Caco-2 (cell line): Measurements from ENCODE around the gene VCAN. TPM values are rescaled to one million over a fixed set of nuclear protein-coding genes. Genes with fewer than 3 reads are reported as not detected.

Experiments used
- BruUV-seq: library from RNA; stranded (reverse); fragments of 400-500 nt; replicated peaks from 2 replicates; lab custom pipeline; 2021; lab: Mats Ljungman, UMichigan
- CTCF ChIA-PET: fragments of 300-600 bp; sonication (Branson Sonifier 250); formaldehyde crosslinking; loops from one replicate; lab custom pipeline; 2022; ENCODE audit warnings: antibody characterized with exemption; lab: Charles Lee
- POLR2A ChIA-PET: fragments of 300-600 bp; sonication (Branson Sonifier 250); formaldehyde crosslinking; loops from one replicate; lab custom pipeline; 2022; ENCODE audit warnings: antibody characterized with exemption; lab: Charles Lee
- DNase-seq, 2 experiments: peaks; one replicate each; pipeline versions ENCODE4 v3.0.0 to v3.0.0-alpha.2; 2020 to 2022
- H3K27me3 ChIP-seq: replicated peaks from 2 replicates; pipeline ENCODE4 v1.6.0; 2011; ENCODE audit warnings: low read length; ENCODE audit not compliant: control insufficient read depth, insufficient read depth
- H3K36me3 ChIP-seq: 2 replicates; pipeline ENCODE4 v1.5.1; 2011; ENCODE audit warnings: low read length; ENCODE audit not compliant: control insufficient read depth, insufficient read depth
- H3K4me1 ChIP-seq: fragments of 250-450 bp; sonication (Bioruptor Pico); 2 replicates; pipeline ENCODE4 v1.5.1; 2020; ENCODE audit warnings: mild to moderate bottlenecking
- H3K4me3 ChIP-seq: 2 replicates; pipeline ENCODE4 v1.5.1; 2011; ENCODE audit warnings: low read depth, mild to moderate bottlenecking, control low read depth, low read length
- H3K9me3 ChIP-seq: fragments of 250-450 bp; sonication (Bioruptor Pico); 2 replicates; pipeline ENCODE4 v1.5.1; 2020; ENCODE audit warnings: mild to moderate bottlenecking, moderate library complexity
- H3K27ac Mint-ChIP-seq: one replicate; pipeline ENCODE4 v1.8.0; 2022; ENCODE audit warnings: mixed read lengths; ENCODE audit not compliant: unreplicated experiment
- H3K27me3 Mint-ChIP-seq: one replicate; pipeline ENCODE4 v1.8.0; 2022; ENCODE audit warnings: mixed read lengths; ENCODE audit not compliant: insufficient read depth, unreplicated experiment
- H3K36me3 Mint-ChIP-seq: one replicate; pipeline ENCODE4 v1.8.0; 2022; ENCODE audit warnings: mild to moderate bottlenecking, mixed read lengths; ENCODE audit not compliant: insufficient read depth, unreplicated experiment
- H3K4me1 Mint-ChIP-seq: one replicate; pipeline ENCODE4 v1.8.0; 2022; ENCODE audit warnings: low read depth, mixed read lengths; ENCODE audit not compliant: unreplicated experiment
- H3K4me3 Mint-ChIP-seq: one replicate; pipeline ENCODE4 v1.8.0; 2022; ENCODE audit warnings: mild to moderate bottlenecking, moderate library complexity, mixed read lengths; ENCODE audit not compliant: unreplicated experiment
- H3K9me3 Mint-ChIP-seq: one replicate; pipeline ENCODE4 v1.8.0; 2022; ENCODE audit warnings: mixed read lengths; ENCODE audit not compliant: unreplicated experiment
- CTCF ChIP-seq, 2 experiments: fragments of 200-600 bp in 1 of 2; IDR thresholded peaks; 1 replicate in 1 of 2; 2 replicates in 1 of 2; pipeline versions ENCODE4 v1.5.1 to v1.8.0; 2011 to 2022; ENCODE audit warnings: antibody characterized with exemption in 1 of 2, control low read depth in 1 of 2, inconsistent platforms in 1 of 2, low read depth in 1 of 2, low read length in 1 of 2, mild to moderate bottlenecking in 1 of 2, moderate library complexity in 1 of 2; ENCODE audit not compliant: insufficient read depth in 1 of 2, severe bottlenecking in 1 of 2, unreplicated experiment in 1 of 2
- intact Hi-C: fragments of 100-400 bp; cut with micrococcal nuclease; formaldehyde crosslinking; loops from one replicate; pipeline ENCODE4 v1.10.0; 2022; ENCODE audit not compliant: unreplicated experiment
- total RNA-seq: library from RNA; stranded (reverse); gene quantifications from 2 replicates; pipeline ENCODE4 v1.2.3, GENCODE V29; 2022

Gene VCAN
- total RNA-seq, 1 experiment from 2014 or later = 27.4 TPM

GRCh38 chr5:83538786-83539462, 67.4 kb downstream of the VCAN start:
- Histone ChIP-seq H3K27me3 (no peaks in the 10 kb centered on the region), H3K4me1 (no peaks in the 10 kb centered on the region), H3K36me3 (no peaks in the 10 kb centered on the region), H3K9me3 (no peaks in the 10 kb centered on the region), H3K4me3 (no peak overlapping the region)
- POLR2A ChIA-PET = no interaction called here
- Mint-ChIP-seq H3K27me3 (peaks cover 5% of the 10 kb centered on the region), H3K36me3 (no peaks in the 10 kb centered on the region), H3K9me3 (no peaks in the 10 kb centered on the region), H3K4me3 (no peak overlapping the region), H3K4me1 (peaks cover 4% of the 10 kb centered on the region), H3K27ac (no peak overlapping the region)
- no peak for TF ChIP-seq CTCF (IDR thresholded peaks at IDR 0.05; ENCODE audit: insufficient read depth in 1 of 2, low read depth in 1 of 2, low read length in 1 of 2, severe bottlenecking in 1 of 2, unreplicated experiment in 1 of 2)
- BruUV-seq = no TSS peak
- DNase-seq = no peak
- intact Hi-C loops = no loop called here
- CTCF ChIA-PET = no interaction called here

- Histone ChIP-seq H3K9me3 (no peaks in the 10 kb centered on the region), H3K4me3 (no peak overlapping the region), H3K36me3 (no peaks in the 10 kb centered on the region), H3K4me1 (no peaks in the 10 kb centered on the region), H3K27me3 (no peaks in the 10 kb centered on the region)
- no peak overlapping the region for H3K27ac Mint-ChIP-seq
- H3K9me3 Mint-ChIP-seq = no peaks in the 10 kb centered on the region
- H3K27me3 Mint-ChIP-seq = peaks cover 5% of the 10 kb centered on the region
- CTCF ChIA-PET = no interaction called here
- POLR2A ChIA-PET = no interaction called here
- H3K4me3 Mint-ChIP-seq = no peak overlapping the region
- no peak for TF ChIP-seq CTCF (IDR thresholded peaks at IDR 0.05; ENCODE audit: insufficient read depth in 1 of 2, low read depth in 1 of 2, low read length in 1 of 2, severe bottlenecking in 1 of 2, unreplicated experiment in 1 of 2)
- intact Hi-C loops = no loop called here
- peaks cover 7% of the 10 kb centered on the region for H3K4me1 Mint-ChIP-seq
- no peaks in the 10 kb centered on the region for H3K36me3 Mint-ChIP-seq
- DNase-seq = no peak
- BruUV-seq = TSS peak; percentile 21
These were observed 67.9 kb downstream of the VCAN start for GRCh38 chr5:83539463-83539790.

- H3K4me1 Mint-ChIP-seq = peaks cover 7% of the 10 kb centered on the region
- no TSS peak for BruUV-seq
- no peaks in the 10 kb centered on the region for H3K9me3 Mint-ChIP-seq
- no peak for DNase-seq
- POLR2A ChIA-PET = no interaction called here
- H3K27ac Mint-ChIP-seq = no peak overlapping the region
- peaks cover 5% of the 10 kb centered on the region for H3K27me3 Mint-ChIP-seq
- no peaks in the 10 kb centered on the region for H3K36me3 ChIP-seq
- no peaks in the 10 kb centered on the region for H3K36me3 Mint-ChIP-seq
- no peak overlapping the region for H3K4me3 Mint-ChIP-seq
- no peak for TF ChIP-seq CTCF (IDR thresholded peaks at IDR 0.05; ENCODE audit: insufficient read depth in 1 of 2, low read depth in 1 of 2, low read length in 1 of 2, severe bottlenecking in 1 of 2, unreplicated experiment in 1 of 2)
- H3K4me3 ChIP-seq = no peak overlapping the region
- CTCF ChIA-PET = no interaction called here
- no peaks in the 10 kb centered on the region for H3K9me3 ChIP-seq
- intact Hi-C loops = no loop called here
- H3K27me3 ChIP-seq = no peaks in the 10 kb centered on the region
- H3K4me1 ChIP-seq = no peaks in the 10 kb centered on the region
These were observed 68.6 kb downstream of the VCAN start for GRCh38 chr5:83540105-83540504.
